GM20000 (cell line): ENCODE data around the gene KCND2.

Experiments
- DNase-seq: peaks from one replicate; pipeline ENCODE4 v3.0.0; 2012; ENCODE audit warnings: low spot score
- CTCF ChIP-seq: IDR thresholded peaks from 2 replicates; pipeline ENCODE4 v1.5.1; 2012; ENCODE audit warnings: mild to moderate bottlenecking, control low read depth; ENCODE audit errors: extremely low read depth, missing control alignments

The KCND2 gene

GRCh38 chr7:120475994-120476393, 203.0 kb downstream of the KCND2 start:
- no peak for DNase-seq
- no peak for TF ChIP-seq CTCF

- no peak for DNase-seq
- no peak for TF ChIP-seq CTCF
These were observed 207.5 kb downstream of the KCND2 start for GRCh38 chr7:120480472-120480871.

- no peak for TF ChIP-seq CTCF
- no peak for DNase-seq
These were observed 208.0 kb downstream of the KCND2 start for GRCh38 chr7:120480930-120481329.

GRCh38 chr7:120486164-120486563, 213.2 kb downstream of the KCND2 start:
- DNase-seq: no peak
- TF ChIP-seq CTCF: no peak

GRCh38 chr7:120502132-120502531, 229.2 kb downstream of the KCND2 start:
- no peak for TF ChIP-seq CTCF
- DNase-seq: no peak

- TF ChIP-seq CTCF: no peak
- DNase-seq: no peak
These were observed 229.8 kb downstream of the KCND2 start for GRCh38 chr7:120502825-120503224.

GRCh38 chr7:120504386-120504785, 231.4 kb downstream of the KCND2 start:
- TF ChIP-seq CTCF: no peak
- DNase-seq: no peak
